ENCODE measurements around the gene UNC79.
"Not testable (repeated sequence)": the region's sequence is repeated elsewhere in the genome, so short reads cannot be mapped to it uniquely, and the experiment has no call there.

UNC79 gene

DNA sequence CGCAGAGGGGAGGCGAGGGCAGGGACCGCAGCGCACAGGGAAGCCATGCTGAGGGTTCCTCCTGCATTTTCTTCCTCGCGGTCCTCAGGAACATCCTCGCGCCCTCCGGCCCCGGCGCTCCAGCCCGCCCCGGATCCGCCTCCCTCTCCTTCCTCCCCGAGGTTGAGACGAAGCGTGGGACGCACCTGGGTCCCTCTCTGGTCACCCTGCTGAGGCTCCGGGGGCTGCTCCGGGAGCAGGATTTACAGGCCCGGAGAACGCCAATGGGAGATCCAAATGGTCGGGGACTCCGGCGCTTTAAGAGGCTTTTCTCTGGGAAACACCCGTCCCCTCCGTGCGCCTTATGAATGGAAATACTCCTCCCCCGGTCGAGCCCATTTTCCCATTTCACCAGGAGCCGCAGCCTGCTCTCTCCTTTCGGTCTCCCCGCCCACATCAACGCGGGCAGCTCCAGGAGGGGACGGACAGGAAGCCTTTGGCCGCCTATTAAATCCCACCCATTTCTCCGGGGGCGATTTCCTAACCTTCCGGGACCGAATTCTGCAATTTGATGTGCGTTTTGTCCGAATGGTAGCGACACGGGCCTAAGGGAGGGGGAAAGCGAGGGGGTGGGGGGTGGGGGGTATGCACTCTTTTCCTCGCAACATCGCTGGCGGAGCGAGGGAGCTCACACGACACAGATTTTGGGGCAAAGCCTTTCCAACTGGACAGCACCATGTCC lies at the start of gene UNC79:
UNC79 (plus strand) TSS at position 625 of the 721 bp plus-strand sequence; CDS start at position 716, 91 bp downstream.
- DNase-seq: peak; percentile 54 to 88 (median 74)
- intact Hi-C loops (cut with DNase I): loop anchor here (5.0 kb wide), 1 partner anchor 98 kb away; the partner anchor contains the start of gene BTBD7

DNA sequence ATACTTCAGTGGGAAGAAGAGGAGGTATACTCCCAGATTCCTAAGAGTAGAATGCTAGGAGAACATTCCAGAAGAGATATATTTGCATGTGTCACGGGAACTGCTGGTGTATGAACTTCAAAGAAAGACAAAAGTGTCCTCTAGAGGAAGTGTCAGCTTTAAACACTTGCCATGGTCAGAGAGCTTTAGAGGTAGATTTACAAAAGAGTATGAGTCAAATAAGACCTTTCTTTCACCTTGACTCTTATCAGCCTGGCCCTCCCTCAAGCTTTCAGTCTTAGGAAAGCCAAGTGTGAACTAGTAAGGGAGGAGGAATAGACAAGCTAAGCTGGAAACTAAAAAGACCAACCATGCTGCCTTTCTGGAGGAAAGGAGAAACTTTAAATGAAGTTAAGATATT lies 49.1 kb upstream of the UNC79 start:
- intact Hi-C loops (cut with DNase I): loop anchor here (10.0 kb wide), 1 partner anchor 47 kb away; the partner anchor contains the start of gene BTBD7
- no peak for DNase-seq

DNA sequence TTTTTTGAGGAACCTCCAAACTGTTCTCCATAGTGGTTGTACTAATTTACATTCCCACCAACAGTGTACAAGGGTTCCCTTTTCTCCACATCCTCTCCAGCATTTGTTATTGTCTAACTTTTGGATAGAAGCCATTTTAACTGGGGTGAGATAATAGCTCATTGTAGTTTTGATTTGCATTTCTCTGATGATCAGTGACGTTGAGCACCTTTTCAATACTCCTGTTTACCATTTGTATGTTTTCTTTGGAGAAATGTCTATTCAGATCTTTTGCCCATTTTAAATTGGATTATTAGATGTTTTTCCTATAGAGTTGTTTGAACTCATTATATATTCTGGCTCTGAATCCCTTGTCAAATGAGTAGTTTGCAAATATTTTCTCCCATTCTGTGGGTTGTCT lies 46.5 kb upstream of the UNC79 start:
- intact Hi-C loops (cut with DNase I): loop anchor here (10.0 kb wide), 1 partner anchor 49 kb away; the partner anchor contains the start of gene BTBD7
- peak in 2 of 42 donors; percentile 13 to 52 for DNase-seq

DNA sequence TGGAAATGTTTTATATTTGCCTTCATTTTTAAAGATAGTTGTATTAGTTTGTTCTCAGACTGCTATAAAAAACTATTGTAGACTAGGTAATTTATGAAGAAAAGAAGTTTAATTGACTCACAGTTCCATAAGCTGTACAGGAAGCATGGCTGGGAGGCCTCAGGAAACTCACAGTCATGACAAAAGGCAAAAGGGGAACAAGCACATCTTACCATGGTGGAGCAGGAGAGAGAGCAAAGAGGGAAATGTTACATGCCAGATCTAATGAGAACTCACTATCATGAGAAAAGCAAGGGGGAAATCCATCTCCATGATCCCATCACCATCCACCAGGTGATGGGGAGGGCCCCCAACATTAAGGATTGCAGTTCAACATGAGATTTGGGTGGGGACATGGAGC lies 35.5 kb upstream of the UNC79 start:
- intact Hi-C loops (cut with DNase I): no loop called here
- no peak for DNase-seq

DNA sequence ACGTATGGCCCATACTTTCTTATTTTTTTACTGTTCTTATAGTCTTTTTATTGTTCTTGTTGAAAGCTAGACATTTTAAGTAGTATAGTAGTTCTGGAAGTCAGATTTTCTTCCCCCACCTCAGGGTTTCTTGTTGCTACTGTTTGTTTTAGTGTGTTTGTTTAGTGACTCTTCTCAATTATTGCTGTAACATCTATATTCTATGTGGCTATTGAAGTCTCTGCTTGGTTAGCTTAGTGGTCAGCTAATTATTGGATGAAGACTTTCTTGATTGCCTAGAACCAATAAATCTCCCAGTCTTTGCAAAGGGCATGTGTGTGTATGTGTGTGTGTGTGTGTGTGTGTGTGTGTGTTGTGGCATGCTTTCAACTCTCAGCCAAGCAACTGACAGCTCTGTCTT lies 34.3 kb upstream of the UNC79 start:
- intact Hi-C loops (cut with DNase I): no loop called here
- DNase-seq: no peak

DNA sequence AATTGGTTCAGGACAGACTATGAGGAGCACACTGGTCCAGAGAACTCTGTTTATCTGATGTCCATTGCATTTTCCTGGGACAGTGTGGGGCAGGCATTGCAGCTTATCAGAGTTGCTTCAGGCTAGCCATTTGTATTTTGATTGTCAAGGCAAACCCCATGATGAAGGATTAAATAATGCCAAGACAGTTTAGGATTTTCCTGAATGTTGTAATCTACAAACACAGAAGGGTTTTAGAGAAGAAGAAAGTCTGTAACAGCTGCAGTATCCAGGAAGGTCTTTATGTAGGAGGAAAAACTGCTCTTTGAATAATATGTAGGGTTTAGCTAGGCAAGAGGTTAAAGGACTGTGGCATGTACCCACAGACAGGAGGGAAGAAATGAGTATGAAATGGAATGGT lies 32.2 kb upstream of the UNC79 start:
- intact Hi-C loops (cut with DNase I): no loop called here
- no peak for DNase-seq

DNA sequence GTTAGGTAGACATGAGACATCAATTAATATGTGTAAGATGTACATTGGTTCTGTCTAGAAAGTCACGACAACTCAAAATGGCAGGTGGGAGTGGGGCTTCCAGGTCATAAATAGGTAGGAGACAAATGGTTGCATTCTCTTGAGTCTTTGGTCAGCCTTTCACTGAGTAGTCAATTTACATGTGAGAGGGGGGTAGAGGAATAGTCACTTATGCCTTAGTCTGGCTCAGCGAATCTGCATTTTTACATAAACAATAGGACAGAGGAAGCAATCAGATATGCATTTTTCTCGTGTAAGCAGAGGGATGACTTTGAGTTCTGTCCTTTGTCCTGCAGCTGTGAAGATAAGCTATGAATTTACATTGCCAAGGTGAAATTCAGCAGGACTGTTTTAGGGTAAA lies 27.8 kb upstream of the UNC79 start:
- intact Hi-C loops (cut with DNase I): no loop called here
- no peak for DNase-seq

DNA sequence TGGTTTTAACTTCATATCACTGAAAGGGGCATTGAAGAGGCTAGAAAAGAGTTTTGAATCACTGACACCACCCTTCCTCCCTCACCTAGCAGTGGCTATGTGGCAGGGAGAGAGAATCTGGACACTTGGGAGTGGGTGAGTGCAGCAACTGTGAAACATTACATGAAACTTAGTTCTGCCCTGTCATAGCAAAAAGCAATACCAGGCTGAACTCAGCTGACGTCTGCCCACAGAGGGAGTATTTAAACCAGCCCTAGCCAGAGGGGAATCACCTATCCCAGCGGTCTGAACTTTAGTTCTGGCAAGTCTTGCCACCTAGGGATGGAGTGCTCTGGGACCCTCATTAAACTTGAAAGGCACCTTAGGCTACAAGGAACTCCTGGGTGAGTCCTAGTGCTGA lies 20.7 kb upstream of the UNC79 start:
- DNase-seq: no peak
- intact Hi-C loops (cut with DNase I): no loop called here

DNA sequence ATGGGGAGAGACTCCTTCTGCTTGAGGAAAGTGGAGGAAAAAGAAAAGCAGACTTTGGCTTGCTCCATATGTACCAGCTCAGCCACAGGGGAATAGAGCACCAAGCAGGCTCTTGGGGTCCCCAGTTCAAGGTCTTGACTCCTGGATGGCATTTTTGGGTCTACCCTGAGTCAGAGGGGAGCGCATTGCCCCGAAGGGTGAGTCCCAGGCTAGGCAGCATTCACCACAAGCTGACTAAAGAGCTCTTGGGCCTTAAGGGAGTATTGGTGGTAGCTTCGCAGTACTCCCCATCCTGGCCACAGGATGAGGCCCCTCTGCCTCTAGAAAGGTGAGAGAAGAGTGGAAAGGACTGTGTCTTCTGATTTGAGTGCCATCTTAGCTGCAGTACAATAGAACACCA lies 19.8 kb upstream of the UNC79 start:
- intact Hi-C loops (cut with DNase I): no loop called here
- DNase-seq: no peak

DNA sequence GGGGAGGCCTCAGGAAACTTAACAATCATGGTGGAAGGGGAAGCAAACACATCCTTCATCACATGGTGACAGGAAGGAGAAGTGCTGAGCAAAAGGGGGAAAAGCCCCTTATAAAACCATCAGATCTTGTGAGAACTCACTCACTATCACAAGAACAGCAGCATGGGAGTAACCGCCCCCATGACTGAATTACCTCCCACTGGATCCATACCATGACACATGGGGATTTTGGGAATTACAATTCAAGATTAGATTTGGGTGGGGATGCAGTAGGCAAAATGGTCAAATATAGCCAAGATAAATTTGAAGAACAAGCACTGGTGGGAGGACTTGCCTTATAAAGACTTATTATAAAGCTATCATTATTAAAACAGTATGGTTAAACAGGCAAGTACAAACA lies 5.6 kb upstream of the UNC79 start:
- intact Hi-C loops (cut with DNase I); DNase-seq: not testable (repeated sequence)

DNA sequence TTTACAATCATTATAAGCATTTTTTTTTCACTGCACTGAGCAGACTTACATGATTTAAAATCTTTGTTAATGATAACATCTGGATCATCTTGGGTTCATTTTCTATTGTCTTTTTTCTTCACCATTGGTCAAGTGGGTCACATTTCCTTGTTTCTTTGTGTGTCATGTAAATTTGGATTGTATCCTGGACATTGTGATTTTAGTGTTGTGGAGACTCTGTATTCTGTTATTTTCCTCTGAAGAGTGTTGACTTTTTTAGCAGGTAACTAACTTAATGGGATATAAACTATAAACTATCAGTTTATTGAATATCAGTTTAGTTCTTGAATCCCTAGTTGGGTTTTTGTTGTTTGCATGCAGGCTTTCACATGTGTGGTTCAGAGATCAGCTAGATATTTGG lies 4.0 kb upstream of the UNC79 start:
- DNase-seq: no peak

DNA sequence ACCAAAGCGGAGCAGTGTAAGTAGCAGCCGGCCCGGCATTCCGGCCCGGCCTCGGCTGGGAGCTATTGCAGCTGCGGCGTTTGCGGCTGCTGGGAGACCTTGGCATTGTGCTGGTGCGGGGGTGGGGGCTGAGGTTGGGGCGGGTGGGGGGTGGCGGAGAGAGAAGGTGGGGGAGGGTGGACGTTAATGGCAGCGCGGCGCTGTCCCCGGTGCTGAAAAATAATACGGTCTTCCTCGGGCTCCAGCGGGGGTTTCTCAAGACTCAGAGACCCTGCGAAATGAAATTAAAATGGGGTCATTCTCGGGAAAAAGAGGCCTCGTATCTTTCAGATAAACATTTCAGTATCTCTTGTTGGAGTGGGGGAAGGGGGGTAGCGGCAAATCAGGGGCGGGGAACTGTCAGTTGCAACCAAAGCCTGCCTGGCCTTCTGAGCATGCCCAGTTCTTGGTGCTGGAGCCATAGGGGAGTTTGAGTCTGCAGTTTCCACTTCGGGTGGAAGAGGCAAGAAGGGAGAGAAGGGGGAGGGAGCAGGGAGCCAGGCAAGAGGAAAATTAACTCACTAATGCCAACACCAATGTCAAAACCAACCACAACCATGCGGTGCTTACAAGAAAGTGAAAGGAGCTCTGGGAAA lies 414 bp downstream of the UNC79 start:
- peak; percentile 64 to 93 (median 83) for DNase-seq
- intact Hi-C loops (cut with DNase I): loop anchor here (5.0 kb wide), 1 partner anchor 99 kb away; the partner anchor contains the start of gene BTBD7

More for the DNA sequence above, 4.0 kb upstream of the UNC79 start:
- intact Hi-C loops (cut with DNase I): no loop called here

DNA sequence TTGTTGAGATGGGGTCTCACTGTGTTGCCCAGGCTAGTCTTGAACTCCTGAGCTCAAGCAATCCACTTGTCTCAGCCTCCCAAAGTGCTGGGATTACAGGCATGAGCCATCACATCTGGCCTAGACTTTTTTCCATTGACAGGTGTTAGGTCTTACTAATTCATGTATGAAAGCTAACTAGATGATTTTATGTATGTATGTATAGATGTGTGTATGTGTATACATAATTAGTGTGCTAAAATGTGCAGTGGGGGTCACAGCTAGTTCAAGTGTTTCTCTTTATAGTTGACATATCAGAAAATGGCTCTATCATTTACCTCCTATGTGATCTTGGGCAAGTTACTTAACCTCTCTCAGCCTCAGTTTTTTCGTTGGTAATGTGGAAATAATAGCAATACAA lies 23.5 kb downstream of the UNC79 start:
- no peak for DNase-seq
- intact Hi-C loops (cut with DNase I): no loop called here

DNA sequence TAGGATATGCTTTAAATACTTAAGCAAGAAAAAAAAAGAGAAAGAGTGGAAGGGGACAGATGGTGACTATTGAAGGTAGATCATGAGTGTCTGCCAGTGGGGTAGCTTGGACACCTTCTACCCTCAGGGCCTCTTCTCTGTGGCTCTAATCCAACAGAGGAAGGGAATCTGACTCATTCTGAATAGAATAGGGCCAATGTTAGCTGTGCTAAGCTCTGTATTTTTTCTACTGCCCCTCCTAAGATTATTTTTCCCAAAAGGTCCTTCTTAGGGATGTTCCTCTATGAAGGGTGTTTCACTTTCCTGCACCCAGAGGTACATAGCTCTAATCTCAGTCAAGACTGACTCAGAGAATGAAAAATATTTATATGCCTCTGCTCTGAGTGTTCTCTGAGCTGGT lies 25.6 kb downstream of the UNC79 start:
- intact Hi-C loops (cut with DNase I): no loop called here
- DNase-seq: no peak

DNA sequence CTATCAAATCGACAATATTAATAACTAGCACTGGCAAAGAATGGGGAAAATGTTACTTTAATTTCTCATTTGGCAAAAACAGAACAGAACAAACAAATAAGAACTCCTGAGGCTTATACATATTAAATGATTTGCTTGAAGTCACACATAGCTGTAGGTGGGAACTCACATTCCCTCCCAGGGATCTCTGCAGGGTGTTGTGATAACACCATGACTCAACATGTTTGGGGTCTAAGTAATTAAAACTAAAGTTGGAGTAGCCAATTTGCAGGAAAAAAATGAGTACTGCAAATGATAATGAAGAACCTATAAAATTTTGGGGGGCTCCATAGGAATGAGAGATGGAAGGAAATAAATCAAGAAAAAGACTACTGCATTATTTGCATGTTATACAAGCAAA lies 27.5 kb downstream of the UNC79 start:
- intact Hi-C loops (cut with DNase I): no loop called here

DNA sequence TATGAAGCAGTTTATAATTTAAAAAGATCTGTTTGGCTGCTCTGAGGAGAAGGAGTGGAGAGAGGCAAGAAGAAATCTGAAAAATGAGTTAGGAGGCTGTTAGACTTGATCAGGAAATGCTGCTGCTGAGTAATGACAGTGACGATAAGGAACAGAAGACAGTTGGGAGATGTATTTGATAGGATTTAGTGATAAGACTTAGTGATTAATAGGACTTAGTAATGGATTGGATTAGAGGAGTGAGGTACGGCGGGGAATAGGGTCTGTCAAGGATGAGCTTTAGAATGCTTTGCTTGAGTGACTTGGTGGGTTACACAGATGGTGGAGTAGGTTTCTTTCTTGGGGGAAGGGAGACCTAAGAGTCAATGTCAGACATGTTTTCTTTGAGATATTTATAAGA lies 31.7 kb downstream of the UNC79 start:
- DNase-seq: no peak
- intact Hi-C loops (cut with DNase I): no loop called here

More for the DNA sequence above, 27.5 kb downstream of the UNC79 start:
- no peak for DNase-seq

DNA sequence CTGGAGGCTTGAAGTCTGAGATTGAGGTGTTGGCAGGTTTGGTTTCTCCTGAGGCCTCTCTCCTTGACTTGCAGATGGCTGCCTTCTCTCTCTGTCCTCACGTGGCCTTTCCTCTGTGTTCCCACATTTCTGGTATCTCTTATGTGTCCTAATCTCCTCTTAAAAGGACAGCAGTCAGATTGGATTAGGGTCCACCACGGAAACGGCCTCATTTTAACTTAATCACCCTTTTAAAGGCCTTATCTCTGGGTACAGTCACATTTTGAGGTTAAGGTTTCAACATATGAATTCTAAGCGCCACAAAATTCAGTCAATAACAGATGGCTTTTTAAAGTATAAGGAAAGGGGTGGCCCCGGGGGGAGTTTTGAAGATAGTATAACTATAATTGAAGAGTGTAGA lies 33.5 kb downstream of the UNC79 start:
- intact Hi-C loops (cut with DNase I): no loop called here

DNA sequence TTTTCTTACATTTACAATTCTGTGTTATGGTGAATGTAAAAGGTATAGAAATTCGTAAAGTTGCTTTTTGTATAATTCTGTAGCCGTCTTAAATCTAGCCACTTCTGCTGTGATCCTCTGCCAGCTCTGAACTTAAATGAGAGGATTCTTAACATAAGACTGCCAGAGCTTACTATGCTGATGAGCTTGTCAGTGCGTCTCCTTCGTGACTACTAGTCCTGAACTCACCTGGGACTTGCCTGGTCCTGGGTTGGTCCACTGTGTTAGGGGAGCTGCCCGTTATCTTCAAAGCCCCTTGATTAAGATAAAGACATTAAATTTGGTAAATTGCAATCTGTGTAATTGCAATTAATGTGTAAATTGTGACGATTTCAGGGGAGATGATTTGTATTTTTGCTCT lies 44.7 kb downstream of the UNC79 start:
- DNase-seq: no peak
- intact Hi-C loops (cut with DNase I): no loop called here

More for the DNA sequence above, 33.5 kb downstream of the UNC79 start:
- no peak for DNase-seq

DNA sequence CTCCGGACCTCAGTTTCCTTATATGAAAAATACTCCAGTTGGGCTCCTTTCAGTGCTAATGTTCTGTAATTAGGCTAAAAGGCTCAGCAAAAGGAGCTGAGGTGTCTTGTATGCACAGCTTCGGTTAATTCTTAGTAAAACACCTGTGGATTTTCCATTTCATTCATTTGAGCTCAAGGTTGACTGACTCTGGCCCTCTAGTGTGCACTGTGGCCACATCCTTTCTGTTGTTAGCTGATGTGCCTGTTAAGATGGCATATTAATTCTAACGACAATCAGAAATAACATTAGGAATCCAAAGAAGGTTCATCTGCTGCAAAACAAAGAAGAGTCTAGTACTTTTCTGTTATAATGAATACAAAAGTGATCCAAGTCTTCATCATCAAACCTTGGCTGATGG lies 45.6 kb downstream of the UNC79 start:
- no peak for DNase-seq
- intact Hi-C loops (cut with DNase I): no loop called here

DNA sequence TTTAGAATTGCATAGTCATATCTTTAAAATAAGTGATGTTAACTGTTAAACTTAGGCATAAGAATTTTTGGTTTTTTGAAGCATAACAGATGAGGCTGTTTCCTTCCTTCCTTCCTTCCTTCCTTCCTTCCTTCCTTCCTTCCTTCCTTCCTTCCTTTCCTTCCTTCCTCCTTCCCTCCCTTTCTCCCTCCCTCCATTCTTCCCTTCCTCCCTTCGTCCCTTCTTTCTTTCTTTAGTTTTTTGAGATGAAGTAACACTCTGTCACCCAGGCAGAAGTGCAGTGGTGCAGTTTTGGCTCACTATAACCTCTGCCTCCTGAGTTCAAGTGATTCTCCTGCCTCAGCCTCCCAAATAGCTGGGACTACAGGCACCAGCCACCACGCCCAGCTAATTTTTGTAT lies 48.3 kb downstream of the UNC79 start:
- DNase-seq; intact Hi-C loops (cut with DNase I): not testable (repeated sequence)

DNA sequence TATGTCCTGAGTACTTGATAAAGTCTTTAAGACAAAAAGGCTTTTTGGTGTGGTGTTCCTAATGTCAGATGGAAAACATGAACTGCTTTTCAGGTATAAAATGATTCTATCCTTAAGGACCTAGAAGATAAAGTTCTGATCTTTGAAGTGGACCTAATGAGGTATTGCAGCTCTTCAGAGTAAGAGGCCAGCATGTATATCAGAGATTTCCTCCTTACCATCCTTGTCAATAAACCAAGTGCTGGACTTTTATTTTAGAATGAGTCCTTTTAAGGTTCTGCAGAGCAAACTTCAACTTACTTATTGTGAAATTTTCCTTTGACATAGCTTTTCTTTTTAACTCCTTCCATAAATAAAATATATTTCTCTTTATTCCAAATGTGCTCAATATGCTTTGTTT lies 50.1 kb downstream of the UNC79 start:
- DNase-seq: no peak
- intact Hi-C loops (cut with DNase I): no loop called here
